ENCODE results near the gene SND1.

GRCh38 chr7:128131115-128131514 lies 479.1 kb downstream of the SND1 start:
- TF ChIP-seq EZH2 (IDR thresholded peaks at IDR 0.05; ENCODE audit: borderline replicate concordance, low read length) (no peak), CTCF (IDR thresholded peaks at IDR 0.05; ENCODE audit: low read length) (no peak)

All from OCI-LY1 (cell line).